DND-41 (cell line): ENCODE data around the gene OR2T1.
"Not testable (repeated sequence)": the region's sequence is repeated elsewhere in the genome, so short reads cannot be mapped to it uniquely, and the experiment has no call there.

Source experiments
- EZH2 ChIP-seq: IDR thresholded peaks from 3 replicates; pipeline ENCODE4 v1.6.1; 2012; ENCODE audit warnings: borderline replicate concordance, low read depth, mild to moderate bottlenecking, moderate library complexity, low read length, inconsistent platforms; ENCODE audit not compliant: severe bottlenecking
- TF ChIP-seq, protein P1 (sequence below): IDR thresholded peaks from 2 replicates; pipeline ENCODE4 v1.5.1; 2012; ENCODE audit warnings: borderline replicate concordance, low read length, moderate library complexity, mild to moderate bottlenecking; ENCODE audit not compliant: poor library complexity, severe bottlenecking; ENCODE audit errors: extremely low read depth

DNA sequence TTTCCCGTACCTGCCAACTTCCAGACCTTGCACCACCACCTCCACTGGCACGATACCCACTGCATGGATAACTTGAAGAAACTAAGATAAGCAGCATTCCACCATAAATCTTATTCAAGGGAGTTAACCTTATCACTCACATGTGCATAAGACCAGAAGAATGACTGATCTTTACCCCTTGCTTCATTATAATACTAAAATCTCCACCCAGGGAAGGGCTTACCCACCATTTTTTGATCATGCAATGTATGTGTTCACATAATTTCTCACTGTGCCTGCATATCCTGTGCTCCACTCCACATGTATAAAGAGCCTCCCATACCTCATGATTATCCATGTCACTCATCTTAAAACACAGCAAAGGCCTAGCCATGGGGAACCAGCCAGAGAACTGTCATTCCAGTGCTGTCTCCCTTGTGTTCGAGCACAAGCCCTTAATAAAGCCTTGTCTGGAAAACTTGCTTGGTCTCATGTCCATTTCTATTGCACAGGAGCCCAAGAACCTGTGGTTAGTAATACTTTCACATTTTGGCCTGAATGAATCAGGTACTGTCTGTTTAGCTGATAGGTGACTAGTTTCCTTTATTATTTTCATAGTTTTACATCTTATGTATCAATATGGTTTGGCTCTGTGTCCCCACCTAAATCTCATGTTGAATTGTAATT lies 24.8 kb downstream of the OR2T1 start:
- TF ChIP-seq EZH2, result not testable (repeated sequence)
- TF ChIP-seq, protein P1, sequence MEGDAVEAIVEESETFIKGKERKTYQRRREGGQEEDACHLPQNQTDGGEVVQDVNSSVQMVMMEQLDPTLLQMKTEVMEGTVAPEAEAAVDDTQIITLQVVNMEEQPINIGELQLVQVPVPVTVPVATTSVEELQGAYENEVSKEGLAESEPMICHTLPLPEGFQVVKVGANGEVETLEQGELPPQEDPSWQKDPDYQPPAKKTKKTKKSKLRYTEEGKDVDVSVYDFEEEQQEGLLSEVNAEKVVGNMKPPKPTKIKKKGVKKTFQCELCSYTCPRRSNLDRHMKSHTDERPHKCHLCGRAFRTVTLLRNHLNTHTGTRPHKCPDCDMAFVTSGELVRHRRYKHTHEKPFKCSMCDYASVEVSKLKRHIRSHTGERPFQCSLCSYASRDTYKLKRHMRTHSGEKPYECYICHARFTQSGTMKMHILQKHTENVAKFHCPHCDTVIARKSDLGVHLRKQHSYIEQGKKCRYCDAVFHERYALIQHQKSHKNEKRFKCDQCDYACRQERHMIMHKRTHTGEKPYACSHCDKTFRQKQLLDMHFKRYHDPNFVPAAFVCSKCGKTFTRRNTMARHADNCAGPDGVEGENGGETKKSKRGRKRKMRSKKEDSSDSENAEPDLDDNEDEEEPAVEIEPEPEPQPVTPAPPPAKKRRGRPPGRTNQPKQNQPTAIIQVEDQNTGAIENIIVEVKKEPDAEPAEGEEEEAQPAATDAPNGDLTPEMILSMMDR, result not testable (repeated sequence)
